HEK293T (cell line): Measurements from ENCODE around the gene RASSF4.

Source experiments
- ARNT ChIP-seq: fragments of 450-650 bp; IDR thresholded peaks from 2 replicates; pipeline ENCODE4 v1.6.1; 2017; ENCODE audit warnings: mild to moderate bottlenecking
- BHLHE40 ChIP-seq: fragments of 450-650 bp; IDR thresholded peaks from 2 replicates; pipeline ENCODE4 v1.6.1; 2016; ENCODE audit warnings: mild to moderate bottlenecking, moderate library complexity, borderline replicate concordance
- CTBP1 ChIP-seq: fragments of 450-650 bp; IDR thresholded peaks from 2 replicates; pipeline ENCODE4 v1.6.1; 2016; ENCODE audit warnings: borderline replicate concordance
- ELF4 ChIP-seq: fragments of 450-650 bp; IDR thresholded peaks from 2 replicates; pipeline ENCODE4 v1.6.1; 2017; ENCODE audit warnings: antibody characterized with exemption
- FOXA1 ChIP-seq: fragments of 450-650 bp; IDR thresholded peaks from 2 replicates; pipeline ENCODE4 v1.6.1; 2016; ENCODE audit warnings: mild to moderate bottlenecking
- FOXK2 ChIP-seq: fragments of 450-650 bp; IDR thresholded peaks from 2 replicates; pipeline ENCODE4 v1.6.1; 2016; ENCODE audit warnings: mild to moderate bottlenecking
- FOXM1 ChIP-seq: fragments of 450-650 bp; IDR thresholded peaks from 2 replicates; pipeline ENCODE4 v1.6.1; 2017; ENCODE audit warnings: mild to moderate bottlenecking, borderline replicate concordance
- HDGF ChIP-seq: fragments of 450-650 bp; IDR thresholded peaks from 2 replicates; pipeline ENCODE4 v1.6.1; 2017; ENCODE audit warnings: antibody characterized with exemption, borderline replicate concordance
- LEF1 ChIP-seq: fragments of 450-650 bp; IDR thresholded peaks from 2 replicates; pipeline ENCODE4 v1.6.1; 2017; ENCODE audit warnings: mild to moderate bottlenecking, borderline replicate concordance
- NFRKB ChIP-seq: fragments of 450-650 bp; IDR thresholded peaks from 2 replicates; pipeline ENCODE4 v1.6.1; 2016; ENCODE audit warnings: mild to moderate bottlenecking, moderate library complexity
- SP1 ChIP-seq: fragments of 450-650 bp; IDR thresholded peaks from 2 replicates; pipeline ENCODE4 v1.6.1; 2017
- SUZ12 ChIP-seq: fragments of 450-650 bp; IDR thresholded peaks from 2 replicates; pipeline ENCODE4 v1.6.1; 2016; ENCODE audit warnings: mild to moderate bottlenecking
- TARDBP ChIP-seq: fragments of 450-650 bp; IDR thresholded peaks from 2 replicates; pipeline ENCODE4 v1.6.1; 2016
- TF ChIP-seq, protein P1 (sequence below): fragments of 450-650 bp; IDR thresholded peaks from 2 replicates; pipeline ENCODE4 v1.6.1; 2016

DNA sequence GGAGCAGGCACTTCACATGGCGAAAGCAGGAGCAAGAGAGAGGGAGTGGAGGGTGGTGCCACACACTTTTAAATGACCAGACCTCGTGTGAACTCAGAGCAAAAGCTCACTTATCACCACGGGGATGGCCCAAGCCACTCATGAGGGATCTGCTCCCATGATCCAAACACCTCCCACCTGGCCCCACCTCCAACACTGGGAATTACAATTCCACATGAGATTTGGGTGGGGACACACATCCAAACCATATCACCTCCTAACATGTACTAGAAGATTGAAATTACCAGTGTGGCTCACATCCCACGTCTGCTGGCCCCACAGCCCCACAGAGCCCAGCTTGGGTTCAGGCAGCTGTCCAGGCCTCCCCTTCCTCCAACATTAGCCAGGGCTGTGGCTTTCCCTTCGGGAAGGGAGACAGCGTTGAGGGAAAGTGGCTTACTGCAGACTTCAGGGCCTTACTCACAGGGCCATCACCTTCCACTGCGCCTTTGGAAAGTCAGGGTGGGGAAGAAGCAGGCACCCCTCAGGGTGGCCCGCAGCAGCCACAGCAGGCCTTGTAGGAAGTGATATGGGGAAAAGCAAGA is 11.3 kb downstream of the RASSF4 start:
- TF ChIP-seq LEF1 (no peak), SP1 (no peak), ELF4 (no peak), FOXA1 (no peak), CTBP1 (no peak), ARNT (no peak), NFRKB (no peak), BHLHE40 (no peak), FOXK2 (no peak), FOXM1 (no peak), HDGF (no peak), TARDBP (no peak), SUZ12 (no peak)
- TF ChIP-seq, protein P1, sequence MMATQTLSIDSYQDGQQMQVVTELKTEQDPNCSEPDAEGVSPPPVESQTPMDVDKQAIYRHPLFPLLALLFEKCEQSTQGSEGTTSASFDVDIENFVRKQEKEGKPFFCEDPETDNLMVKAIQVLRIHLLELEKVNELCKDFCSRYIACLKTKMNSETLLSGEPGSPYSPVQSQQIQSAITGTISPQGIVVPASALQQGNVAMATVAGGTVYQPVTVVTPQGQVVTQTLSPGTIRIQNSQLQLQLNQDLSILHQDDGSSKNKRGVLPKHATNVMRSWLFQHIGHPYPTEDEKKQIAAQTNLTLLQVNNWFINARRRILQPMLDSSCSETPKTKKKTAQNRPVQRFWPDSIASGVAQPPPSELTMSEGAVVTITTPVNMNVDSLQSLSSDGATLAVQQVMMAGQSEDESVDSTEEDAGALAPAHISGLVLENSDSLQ: no peak
